Dedifferentiated amniotic fluid mesenchymal stem cell (primary cell): ENCODE measurements around the gene GPR161.
A peak's percentile ranks its signal among the peaks of the same experiment; 100 is the strongest.
"Not testable (repeated sequence)": the region's sequence is repeated elsewhere in the genome, so short reads cannot be mapped to it uniquely, and the experiment has no call there.

Experiments
- DNase-seq: peaks from one replicate; pipeline ENCODE4 v3.0.0-alpha.2; 2016; ENCODE audit errors: extremely low spot score

GPR161 gene, protein sequence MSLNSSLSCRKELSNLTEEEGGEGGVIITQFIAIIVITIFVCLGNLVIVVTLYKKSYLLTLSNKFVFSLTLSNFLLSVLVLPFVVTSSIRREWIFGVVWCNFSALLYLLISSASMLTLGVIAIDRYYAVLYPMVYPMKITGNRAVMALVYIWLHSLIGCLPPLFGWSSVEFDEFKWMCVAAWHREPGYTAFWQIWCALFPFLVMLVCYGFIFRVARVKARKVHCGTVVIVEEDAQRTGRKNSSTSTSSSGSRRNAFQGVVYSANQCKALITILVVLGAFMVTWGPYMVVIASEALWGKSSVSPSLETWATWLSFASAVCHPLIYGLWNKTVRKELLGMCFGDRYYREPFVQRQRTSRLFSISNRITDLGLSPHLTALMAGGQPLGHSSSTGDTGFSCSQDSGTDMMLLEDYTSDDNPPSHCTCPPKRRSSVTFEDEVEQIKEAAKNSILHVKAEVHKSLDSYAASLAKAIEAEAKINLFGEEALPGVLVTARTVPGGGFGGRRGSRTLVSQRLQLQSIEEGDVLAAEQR

DNA sequence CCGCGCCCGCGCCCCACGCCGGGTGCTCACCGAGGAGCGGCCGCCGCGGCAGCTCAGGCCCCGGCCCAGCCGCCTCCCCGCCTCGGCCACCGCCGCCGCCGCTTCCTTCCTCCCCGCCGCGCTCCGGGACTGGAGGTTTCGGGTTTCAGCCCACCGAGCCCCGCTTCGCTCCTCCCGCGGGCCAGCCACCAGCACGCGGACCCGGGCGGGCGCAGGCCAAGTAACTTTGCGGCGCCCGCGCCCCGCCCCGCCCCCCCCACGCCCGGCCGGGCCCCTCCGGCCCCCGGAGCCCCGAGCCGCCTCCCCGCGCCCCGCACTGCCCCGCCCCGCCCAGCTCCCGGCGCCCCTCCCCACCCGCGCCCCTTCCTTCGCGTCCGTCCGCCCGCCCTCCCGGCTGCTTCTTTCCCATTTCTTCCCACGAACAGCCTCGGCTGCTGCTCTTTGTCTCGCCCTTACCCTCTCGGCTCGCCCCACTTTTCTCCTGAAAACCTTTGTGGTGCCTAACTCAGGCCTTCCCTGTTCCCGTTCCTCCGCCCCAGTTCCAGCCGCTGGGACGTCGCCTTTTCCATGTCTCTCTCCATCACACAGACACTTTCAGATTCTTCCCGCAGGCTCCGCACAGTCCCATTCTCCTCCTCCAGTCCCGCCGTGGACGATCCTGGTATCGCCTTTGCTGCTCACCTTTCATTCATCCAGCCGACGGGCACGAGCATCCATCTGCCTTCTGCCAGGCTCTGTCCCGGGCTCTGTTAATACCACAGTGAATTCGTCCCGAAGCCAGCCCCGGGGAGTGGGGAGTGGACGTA is at the start of gene GPR161:
Gene GPR161, minus strand, starts transcription at position 222 of the 806 bp plus-strand sequence. CDS start 32,080 bp downstream, outside the sequence.
- DNase-seq, result peak; percentile 47

DNA sequence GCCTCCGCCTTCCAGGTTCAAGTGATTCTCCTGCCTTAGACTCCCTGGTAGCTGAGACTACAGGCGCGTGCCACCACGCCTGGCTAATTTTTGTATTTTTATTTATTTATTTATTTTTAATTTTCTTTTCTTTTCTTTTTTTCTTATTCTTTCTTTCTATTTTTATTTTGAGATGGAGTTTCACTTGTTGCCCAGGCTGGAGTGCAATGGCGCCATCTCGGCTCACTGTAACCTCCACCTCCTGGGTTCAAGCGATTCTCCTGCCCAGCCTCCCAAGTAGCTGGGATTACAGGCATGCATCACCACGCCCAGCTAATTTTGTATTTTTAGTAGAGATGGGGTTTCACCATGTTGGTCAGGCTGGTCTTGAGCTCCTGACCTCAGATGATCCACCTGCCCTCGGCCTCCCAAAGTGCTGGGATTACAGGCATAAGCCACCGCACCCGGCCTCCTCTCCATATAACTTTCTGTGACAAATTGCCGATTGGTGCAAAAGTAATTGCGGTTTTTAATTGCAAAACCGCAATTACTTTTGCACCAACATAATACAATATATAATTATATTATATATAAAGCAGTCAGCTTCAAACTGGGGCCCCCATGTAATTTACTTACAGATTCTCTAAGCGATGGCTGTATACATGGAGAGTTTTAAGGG is 44.5 kb upstream of the GPR161 start:
- not testable (repeated sequence) for DNase-seq

DNA sequence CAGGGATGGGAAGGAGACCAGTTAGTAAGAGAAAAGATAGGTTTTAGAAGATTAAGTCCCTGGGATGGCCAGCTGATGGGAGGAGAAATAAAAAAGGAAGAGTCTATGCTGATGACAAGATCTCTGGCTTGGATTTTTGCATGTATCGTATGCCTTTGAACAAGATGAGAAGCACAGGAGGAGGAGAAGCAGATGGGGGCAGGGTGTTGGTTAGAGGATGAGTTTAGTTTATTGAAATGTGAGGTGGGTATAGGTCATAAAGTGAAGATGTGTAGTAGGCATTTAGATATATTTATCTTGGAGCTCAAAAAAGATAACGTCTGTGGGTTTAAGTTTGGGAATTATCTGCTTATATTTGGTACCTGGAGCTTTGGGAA is 43.4 kb upstream of the GPR161 start:
- DNase-seq, result no peak

DNA sequence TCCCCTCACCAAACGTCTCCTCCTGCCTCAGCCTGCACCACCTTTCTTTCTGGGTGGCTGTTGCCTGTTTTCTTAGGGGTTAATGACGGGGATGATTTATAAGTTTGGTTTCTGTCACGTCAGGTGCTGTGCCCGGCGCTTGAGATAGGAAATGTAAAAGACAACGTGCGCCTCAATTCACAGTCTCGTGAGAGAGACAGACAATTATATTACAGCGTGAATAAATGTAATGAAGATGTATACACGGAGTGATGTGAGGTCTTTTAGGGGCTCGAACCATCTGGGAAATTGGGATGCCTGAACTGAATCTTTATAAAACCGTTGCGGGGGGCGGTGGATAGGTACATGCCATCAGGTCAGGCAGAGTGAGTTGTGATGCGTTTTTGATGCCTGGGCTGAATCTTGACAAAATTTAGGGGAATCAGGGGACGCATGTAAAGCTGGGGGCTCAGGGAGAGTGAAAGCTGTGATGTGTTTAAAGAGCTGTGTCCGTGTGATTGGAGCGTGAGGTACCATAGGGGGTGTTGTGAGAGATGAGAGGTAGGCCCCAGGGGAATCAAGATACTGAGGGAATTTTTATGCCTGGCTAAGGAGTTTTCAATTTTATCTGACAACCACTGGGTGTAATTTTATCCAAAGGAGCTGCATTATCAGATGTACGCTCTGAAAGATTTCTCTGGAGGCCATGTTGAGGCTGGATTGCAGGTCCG is 42.9 kb upstream of the GPR161 start:
- DNase-seq, result peak; percentile 18

DNA sequence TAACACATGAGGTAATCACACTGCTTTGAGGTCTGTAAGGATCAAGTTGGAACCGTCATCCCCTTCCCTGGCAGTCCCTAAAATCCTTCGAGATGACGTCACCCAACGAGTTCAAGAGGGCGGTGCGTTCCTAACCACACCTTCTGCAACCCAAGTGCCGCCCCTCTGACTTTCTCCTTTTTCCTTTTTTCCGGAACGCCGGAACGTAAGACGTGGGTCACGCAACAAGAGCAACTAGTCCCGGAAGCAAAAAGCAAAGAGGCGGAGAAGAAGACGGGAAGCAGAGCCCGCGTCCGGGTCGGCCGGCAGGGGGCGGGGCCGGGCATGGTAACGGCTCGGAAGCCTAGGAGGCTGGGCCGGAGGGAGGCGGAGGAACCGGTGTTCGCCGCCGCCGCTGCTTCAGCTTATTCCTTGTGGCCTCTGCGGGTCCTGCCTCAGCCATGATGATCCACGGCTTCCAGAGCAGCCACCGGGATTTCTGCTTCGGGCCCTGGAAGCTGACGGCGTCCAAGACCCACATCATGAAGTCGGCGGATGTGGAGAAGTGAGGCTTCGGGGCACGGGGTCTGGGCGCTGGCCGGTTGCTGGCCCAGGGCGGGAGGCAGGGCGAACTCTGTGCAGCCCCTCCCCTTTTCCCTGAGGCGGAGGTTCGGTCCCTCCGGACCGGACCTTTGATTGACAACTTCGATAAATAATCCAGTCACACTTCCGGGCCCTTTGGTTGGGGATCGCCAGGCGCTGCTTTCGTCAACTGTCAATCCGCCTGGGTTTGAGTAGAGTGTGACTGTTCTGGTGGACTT is 42.1 kb upstream of the GPR161 start, which contains the start of gene TIPRL:
Gene TIPRL, plus strand, starts transcription at position 325 of the 800 bp plus-strand sequence. Its CDS starts 116 bp downstream, at position 441.
- DNase-seq, result peak; percentile 98

DNA sequence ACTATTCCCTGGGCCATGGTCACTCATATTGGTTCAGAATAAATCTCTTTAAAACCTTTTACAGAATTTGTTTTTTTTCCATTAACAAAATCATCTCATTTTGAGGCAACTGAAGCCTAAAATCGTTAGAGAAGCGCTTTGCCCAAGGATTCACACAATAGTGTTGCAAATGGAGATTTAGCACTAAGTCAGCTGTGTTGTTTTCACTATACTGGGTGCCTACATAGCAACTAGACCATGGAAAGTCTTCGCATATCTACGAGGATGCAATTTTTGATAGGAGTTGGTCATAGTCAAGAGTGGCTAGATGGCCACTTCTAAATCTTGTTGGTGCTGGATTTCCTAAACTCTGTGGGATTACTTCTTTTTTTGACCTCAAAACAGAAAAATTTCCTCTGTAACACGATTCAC is 41.5 kb upstream of the GPR161 start:
- DNase-seq, result no peak

DNA sequence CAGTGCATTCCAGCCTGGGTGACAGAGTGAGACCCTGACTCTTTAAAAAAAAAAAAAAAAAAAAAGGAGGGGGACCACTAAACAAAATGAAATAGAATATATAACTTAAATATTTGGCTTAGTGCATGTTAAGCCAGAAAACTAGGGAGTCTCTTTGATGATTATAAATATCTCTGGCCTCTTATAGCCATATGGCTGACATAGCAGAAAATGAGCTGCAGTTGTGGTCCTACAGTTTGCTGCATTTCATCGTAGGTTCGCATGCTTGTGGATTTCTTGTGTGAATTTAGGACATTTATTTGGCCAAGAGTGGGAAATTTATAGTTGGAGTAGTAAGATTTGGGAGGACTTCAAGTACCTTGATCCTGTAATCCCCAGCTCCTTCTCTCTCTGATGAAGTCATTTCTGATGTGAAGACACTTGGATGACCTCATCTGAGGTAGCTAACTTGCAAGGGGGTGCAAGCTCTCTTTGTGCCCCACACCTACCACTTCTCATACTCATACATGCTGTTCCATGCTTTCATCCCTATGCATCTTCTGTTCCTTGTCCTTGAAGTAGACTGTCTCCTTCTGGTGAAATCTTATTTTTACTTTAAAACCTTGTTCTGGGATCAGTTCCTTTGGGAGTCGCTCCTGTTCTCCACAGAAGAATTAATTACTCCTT is 35.7 kb upstream of the GPR161 start:
- DNase-seq, result no peak

DNA sequence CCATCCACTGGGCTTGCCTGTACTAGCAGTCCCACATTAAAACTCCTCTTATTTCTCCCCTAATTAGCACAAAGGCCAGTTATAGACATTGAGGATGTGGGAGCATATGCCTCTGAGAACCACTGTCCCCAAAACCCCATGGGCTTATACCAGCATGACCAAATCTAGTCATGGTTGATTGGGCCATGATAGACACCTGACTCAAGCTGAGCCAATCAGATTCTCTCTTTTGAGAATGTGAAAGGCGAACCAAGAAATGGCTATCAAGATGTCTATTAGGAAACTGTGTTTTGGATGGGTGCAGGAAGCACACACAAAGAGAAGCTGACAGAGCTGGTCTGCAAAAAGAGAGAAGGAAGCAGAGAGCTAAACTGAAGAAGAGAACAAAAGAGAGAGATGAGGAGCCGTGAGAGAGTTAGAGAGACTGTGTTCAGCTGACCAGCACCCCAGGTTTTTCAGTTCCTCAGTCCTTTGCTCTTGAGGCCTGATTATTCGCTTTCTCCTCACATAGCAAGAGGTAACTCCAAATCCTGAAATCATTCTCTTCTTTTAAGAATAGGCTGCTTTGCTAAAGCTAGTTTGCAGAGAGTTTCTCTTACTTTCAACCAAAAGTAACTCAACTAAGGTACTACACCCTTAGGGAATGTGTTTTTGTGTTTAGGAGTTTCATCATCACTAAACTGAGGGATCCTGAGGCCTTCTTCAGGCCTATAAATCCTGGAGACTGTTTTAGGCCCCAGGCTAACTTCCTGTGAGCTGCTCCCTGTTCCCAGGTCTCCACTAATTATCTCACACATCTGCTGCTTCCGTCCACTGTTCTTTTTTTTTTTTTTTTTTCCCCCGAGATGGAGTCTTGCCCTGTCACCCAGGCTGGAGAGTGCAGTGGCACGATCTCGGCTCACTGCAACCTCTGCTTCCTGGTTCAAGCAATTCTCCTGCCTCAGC is 34.1 kb upstream of the GPR161 start:
- DNase-seq, result no peak

DNA sequence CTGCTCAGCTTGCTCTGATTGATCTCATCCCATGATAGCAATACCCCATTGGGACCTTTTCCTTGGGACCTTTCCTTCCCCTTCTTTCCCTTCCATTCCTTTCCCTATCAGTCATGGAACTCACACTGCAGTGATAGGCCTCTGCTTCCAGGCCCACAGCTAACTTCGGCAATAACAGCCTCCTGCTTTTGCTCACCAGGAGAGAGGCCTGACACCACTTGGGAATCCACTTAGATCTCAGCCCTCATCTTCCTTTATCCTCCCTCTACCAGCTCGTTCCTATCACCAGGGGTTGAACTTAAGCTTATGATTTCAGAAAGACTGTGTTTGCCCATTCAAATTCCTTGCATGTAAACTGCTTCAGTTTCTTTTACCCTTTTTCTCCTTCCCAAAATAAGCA is 31.1 kb upstream of the GPR161 start:
- DNase-seq, result no peak

DNA sequence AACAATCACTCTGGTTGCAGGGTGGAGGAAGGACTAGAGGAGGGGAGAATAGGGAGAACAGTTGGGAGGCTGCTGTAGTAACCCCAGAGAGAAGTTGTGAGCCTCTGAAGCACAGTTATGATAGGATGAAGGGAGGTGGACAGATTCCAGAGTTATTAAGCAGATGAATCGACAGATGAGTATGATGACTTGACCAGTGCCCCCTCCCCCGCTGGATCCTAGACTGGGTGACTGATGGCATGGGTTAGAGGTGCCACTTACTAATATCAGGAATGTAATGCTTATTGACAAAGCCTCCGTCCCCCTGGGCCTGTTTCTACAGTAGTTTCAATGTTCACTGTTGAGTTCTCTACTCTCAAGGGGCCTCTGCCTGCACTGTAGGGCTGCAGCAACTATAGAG is 28.0 kb upstream of the GPR161 start:
- no peak for DNase-seq

DNA sequence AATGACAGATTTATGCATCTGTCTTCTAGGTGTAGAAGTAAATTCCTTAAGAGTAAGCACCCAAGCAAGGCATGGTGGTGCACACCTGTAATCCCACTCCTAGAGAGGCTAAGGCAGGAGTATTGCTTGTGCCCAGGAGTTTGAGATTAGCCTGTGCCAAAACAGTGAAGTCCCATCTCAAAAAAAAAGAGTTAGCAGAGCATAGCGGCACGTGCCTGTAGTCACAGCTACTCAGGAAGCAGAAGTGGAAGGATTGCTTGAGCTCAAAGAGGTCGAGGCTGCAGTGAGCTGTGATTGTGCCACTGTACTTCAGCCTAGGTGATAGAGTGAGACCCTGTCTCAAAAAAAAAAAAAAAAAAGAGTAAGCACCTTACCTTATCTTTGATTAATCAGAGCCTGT is 26.9 kb upstream of the GPR161 start:
- no peak for DNase-seq

DNA sequence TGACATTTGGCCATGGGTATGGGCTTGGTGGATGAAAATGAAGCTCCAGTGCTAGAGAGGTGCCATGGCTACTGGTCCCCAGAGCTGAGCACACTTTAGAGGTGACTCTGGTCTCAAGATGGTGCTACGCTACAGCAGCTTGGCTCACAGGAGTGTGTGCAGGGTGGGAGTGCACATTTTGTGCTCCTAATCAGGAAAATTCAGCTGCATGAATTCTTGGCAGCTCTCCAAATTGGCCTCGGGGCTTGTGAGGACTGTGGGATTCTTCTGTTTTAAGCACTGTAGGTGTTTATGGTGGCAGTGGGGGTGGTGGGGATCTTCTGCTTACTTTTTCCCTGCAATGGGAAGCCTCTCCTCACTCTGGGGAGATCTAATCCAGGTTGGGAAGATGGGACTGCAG is 24.7 kb upstream of the GPR161 start:
- no peak for DNase-seq

DNA sequence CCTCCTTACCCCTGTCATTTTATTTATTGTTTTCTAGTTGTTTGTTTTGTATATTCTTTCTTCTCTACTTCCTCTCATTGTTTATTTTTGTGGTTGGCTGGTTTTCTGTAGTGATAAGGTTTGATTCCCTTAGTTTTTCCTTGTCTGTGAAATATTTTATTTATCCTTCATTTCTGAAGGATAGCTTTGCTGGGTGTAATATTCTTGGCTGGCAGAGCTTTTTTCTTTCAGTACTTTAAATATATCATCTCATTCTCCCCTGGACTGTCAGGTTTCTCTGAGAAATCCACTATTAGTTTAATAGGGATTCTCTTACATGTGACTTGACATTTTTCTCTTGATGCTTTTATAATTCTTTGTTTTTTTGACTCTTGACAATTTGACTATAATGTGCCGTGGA is 23.2 kb upstream of the GPR161 start:
- no peak for DNase-seq

DNA sequence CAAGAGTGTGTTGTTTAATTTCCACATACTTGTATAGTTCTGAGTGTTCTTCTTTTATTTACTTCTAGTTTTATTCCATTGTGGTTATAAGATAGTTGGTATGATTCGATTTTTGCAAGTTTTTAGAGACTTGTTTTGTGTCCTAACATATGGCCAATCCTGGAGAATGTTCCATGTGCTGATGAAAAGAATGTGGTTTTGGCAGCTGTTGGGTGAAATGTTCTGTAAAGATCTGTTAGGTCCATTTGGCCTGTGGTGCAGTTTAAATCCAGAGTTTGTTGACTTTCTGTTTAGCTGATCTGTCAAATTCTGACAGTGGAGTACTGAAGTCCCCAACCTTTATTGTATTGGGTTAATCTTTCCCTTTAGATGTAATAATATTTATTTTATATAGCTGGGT is 22.5 kb upstream of the GPR161 start:
- no peak for DNase-seq

DNA sequence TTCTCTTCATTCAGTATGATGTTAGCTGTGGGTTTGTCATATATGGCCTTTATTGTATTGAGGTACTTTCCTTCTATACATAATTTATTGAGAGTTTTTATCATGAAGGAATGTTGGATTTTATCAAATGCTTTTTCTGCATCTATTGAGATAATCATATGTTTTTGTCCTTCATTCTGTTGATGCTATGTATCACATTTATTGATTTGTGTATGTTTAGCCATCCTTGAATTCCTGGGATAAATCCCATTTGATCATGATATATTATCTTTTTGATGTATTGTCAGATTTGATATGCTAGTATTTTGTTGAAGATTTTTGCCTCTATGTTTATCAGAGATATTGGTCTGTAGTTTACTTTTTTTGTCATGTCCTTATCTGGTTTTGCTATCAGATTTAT is 20.9 kb upstream of the GPR161 start:
- no peak for DNase-seq

DNA sequence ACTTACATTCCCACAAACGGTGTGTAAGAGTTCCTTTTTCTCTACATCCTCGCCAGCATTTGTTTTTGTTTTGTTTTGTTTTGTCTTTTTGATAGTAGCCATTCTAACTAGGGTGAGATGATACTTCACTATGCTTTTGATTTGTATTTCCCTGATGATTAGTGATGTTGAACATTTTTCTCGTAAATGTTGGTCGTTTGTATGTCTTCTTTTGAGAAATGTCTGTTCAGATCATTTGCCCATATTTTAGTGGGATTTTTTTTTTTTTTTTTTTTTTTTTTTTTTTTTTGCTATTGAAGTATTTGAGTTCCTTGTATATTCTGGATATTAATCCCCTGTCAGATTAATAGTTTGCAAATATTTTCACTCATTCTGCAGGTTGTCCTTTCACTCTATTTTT is 19.2 kb upstream of the GPR161 start:
- DNase-seq, result no peak

DNA sequence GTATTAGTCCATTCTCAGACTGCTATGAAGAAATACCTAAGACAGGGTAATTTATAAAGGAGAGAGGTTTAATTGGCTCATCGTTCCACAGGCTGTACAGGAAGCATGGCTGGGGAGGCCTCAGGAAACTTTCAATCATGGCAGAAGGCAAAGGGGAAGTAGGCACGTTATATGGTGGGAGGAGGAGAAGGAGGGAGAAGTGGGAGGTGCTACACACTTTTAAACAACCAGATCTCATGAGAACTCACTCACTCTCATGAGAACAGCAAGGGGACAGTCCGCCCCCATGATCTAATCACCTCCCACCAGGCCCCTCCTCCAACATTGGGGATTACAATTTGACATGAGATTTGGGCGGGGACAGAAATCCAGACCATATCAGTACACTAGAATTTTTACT is 18.0 kb upstream of the GPR161 start:
- not testable (repeated sequence) for DNase-seq

DNA sequence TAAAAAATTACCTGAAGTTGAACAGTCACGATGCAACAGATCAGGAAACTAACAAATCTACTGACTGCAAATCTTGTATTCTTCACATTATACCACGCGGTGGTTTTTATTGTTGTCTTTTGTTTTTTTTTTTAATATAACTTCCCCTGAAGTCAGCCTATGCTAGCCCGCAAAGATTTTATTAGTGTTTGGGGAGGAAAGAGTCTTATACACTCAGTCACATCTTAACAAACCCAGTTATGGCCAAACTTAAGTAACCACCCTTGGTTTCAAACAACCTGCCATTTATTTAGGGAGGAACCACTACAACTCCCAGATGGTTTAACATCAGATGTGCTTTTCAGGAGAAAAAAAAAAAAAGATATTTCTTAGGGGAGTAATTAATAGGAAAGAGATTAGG is 15.2 kb upstream of the GPR161 start:
- DNase-seq, result no peak

DNA sequence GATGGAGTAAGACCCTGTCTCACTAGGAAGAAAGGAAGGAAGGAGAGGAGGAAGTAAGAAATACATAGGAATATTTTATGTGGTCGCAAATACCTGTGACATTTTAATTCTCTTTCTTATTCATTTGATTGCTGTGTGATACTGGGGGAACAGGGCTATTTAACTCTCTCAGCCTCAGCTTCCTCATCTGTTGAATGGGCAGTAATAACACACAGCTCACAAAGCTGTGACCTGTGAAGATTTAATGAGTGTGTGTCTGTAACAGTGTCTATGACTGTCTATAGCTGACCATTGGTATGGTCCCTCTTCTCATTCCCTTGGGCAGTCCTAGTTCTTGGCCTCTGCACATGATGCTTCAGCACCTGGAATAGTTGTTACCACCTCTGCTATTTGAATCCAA is 13.6 kb upstream of the GPR161 start:
- DNase-seq, result no peak
